C4-2B (cell line): ENCODE data around the gene ATP2B3.

Source experiments
- ZFX ChIP-seq: fragments of 450-650 bp; IDR thresholded peaks from 2 replicates; pipeline ENCODE4 v1.6.1; 2017
- TF ChIP-seq, protein P1 (sequence below): fragments of 450-650 bp; conservative IDR thresholded peaks from 2 replicates; pipeline ENCODE4 v1.5.1; 2017; ENCODE audit warnings: mild to moderate bottlenecking

DNA sequence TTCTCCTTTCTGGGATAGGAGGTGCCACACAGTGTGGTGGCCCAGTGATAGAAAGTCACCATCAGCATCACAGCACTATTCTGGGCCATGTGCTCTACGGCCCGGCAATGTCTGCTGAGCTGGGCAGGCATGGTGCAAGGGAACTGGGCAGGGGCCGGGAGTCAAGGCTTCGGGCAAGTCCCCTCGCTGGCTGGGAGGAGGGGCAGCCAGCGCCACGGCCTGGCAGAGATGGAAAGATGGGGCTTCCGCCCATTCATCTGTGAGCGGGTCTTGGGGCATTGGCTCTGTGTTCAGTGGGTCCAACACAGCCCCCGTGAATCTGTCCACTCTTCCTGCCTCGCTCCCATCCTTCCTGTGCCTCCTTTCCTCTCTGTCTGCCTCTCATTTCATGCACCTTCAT, 7.1 kb upstream of the ATP2B3 start:
- TF ChIP-seq ZFX, result no peak
- TF ChIP-seq, protein P1, sequence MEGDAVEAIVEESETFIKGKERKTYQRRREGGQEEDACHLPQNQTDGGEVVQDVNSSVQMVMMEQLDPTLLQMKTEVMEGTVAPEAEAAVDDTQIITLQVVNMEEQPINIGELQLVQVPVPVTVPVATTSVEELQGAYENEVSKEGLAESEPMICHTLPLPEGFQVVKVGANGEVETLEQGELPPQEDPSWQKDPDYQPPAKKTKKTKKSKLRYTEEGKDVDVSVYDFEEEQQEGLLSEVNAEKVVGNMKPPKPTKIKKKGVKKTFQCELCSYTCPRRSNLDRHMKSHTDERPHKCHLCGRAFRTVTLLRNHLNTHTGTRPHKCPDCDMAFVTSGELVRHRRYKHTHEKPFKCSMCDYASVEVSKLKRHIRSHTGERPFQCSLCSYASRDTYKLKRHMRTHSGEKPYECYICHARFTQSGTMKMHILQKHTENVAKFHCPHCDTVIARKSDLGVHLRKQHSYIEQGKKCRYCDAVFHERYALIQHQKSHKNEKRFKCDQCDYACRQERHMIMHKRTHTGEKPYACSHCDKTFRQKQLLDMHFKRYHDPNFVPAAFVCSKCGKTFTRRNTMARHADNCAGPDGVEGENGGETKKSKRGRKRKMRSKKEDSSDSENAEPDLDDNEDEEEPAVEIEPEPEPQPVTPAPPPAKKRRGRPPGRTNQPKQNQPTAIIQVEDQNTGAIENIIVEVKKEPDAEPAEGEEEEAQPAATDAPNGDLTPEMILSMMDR, result no peak
